ENCODE data around the gene GOSR1.
"Not testable (repeated sequence)": the region's sequence is repeated elsewhere in the genome, so short reads cannot be mapped to it uniquely, and the experiment has no call there.

Gene GOSR1

DNA sequence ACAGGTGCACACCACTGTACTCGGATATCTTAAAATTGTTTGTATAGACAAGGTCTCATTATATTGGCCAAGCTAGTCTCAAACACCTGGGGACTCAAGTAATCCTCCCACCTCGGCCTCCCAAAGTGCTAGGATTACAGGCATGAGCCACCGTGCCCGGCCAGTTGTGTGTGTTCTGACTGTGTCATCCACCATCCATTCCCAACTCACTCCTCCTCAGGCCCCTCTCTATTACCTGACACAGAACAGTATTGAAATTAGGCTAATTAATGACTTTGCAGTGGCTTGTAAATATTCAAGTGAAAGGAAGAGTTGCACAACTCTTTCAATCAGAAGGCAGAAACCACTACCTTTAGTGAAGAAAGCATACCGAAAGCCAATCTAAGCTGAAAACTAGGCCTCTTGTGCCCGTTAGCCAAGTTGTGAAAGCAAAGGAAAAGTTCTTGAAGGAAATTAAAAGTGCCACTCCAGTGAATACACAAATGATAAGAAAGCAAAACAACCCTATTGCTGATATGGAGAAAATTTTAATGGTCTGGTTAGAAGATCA is 28.7 kb downstream of the GOSR1 start:
- no peak for DNase-seq (ENCODE audit: low read depth in 1 of 2, low spot score in 1 of 2)

DNA sequence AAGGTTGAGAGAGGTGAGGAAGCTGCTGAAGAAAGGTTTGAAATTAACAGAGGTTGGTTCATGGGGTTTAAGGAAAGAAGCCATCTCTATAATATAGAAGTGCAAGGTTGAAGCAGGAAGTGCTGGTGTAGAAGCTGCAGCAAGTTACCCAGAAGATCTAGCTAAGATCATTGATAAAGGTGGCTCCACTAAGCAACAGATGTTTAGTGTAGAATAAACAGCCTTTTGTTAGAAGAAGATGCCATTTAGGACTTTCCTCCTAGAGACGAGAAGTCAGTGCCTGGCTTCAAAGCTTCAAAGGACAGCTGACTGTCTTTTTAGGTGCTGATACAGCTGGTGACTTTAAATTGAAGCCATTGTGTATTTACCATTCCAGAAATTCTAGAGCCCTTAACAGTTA is 29.3 kb downstream of the GOSR1 start:
- no peak for DNase-seq (ENCODE audit: low read depth in 1 of 2, low spot score in 1 of 2)

DNA sequence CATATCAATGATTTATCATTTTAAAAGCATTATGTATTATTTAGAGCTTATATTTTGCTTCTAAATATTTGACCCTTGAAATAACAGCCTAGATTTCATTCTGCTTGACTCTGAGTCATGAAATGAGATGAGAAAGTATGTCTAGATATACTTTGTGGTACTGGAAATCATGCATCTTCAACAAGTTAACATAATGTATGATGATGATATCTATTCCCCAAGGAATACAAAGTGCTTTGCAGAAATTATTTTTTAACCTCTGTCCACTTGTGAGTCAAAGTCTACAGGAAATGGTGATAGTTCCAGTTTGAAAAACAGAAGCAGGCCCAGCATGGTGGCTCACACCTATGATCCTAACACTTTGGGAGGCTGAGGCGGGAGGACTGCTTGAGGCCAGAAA is 36.1 kb downstream of the GOSR1 start:
- DNase-seq (ENCODE audit: low read depth in 1 of 2, low spot score in 1 of 2) = no peak

DNA sequence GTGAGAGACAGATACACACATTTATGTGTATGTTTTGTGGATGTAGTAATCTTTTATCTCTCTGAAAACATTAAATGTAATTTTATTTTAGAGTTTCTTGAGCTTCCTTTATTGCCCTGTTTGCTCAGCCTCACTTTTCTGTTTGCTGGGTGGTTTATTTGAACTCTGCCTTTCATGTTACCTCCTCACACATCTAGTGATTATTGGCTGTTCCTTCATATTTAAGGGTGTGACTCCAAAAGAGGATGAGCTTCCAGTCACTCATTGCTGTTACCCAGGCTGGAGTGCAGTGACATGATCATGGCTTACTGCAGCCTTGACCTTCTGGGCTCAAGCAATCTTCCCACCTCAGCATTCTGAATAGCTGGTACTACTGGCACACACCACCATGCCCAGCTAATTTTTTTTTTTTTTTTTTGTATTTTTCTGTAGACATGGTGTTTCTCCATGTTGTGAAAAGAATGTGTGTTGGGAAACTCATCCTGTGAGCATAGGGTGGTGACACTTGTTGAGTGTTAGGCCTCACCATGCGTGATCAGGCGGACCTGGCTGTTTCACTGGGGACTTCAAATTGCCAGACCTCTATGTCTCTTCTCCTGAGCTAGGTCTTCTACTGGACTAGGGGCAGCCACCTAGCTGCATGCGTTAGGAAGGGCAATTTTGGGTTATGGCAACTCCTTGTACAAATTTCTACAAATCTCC is 37.8 kb downstream of the GOSR1 start:
- DNase-seq (ENCODE audit: low read depth in 1 of 2, low spot score in 1 of 2) = no peak

DNA sequence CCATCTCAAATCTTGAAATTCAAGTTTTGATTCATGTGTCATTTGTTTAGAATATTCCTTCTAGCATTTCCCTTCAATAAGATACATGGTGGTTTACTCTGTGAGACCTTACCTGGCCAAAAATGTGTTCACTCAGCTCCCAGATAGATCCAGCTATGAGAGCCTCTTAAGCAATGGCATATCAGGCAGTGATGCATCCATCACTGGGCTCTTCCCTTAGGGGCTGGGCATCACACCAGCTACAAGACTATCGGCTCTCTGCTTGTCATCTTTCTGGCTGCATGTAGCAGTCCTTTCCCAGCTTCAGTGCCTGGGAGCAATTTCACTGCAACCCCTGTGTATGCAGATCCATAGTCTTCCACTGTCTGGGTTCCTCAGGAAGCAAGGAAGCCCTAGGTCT is 40.6 kb downstream of the GOSR1 start:
- no peak for DNase-seq (ENCODE audit: low read depth in 1 of 2, low spot score in 1 of 2)

DNA sequence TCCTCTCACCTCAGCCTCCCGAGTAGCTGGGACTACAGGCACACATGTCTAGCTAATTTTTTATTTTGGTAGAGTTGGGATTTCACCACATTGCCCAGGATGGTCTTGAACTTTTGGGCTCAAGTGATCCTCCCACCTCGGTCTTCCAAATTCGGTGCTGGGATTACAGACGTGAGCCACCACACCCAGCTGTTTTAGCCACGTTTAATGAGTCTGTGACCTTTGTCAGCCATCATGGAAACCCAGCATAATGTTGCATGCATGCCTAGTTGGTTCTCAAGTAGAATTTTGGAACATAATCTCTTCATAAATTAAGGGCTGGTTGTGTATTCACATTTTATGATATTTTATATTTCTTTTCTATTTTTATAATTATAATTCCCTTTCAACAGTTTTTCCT is 42.0 kb downstream of the GOSR1 start:
- DNase-seq (ENCODE audit: low read depth in 1 of 2, low spot score in 1 of 2) = no peak

DNA sequence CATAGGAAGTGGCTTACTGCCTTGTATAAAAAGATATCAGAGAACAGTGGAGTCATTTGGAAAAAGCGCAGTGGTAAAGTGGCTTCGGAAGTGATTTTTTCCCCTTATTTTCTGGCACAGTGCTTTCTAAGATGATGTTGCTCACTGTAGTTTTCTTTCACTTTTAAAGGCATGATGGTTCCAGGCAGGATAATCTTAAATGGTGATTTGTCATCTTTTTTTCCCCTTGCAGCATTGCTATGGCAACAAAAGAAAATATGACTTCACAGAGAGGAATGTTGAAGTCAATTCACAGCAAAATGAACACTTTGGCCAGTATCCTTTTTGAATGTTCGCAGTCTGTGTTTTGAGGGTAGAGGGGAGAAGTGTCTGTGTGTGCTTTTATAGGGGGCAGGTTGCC is 42.5 kb downstream of the GOSR1 start:
- DNase-seq (ENCODE audit: low read depth in 1 of 2, low spot score in 1 of 2) = no peak

DNA sequence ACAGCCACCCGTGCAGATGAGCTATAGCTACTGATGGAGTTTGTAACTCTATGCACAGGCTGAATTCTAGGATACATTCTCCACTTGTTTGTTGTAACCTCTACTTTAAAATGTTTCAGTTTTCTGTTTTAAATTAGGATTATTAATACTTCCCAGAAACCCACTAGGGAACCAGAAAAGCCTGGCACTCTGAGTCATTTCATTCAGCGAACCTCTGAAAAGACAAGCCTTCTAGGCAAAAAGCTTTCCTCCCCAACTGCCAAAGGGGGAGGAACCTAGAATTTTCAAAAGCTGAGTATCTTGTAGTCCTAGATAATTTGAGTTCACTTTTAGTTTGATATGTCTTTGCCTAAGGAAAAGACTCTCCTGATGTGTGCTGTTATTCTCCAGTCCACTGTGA is 43.2 kb downstream of the GOSR1 start:
- no peak for DNase-seq (ENCODE audit: low read depth in 1 of 2, low spot score in 1 of 2)

DNA sequence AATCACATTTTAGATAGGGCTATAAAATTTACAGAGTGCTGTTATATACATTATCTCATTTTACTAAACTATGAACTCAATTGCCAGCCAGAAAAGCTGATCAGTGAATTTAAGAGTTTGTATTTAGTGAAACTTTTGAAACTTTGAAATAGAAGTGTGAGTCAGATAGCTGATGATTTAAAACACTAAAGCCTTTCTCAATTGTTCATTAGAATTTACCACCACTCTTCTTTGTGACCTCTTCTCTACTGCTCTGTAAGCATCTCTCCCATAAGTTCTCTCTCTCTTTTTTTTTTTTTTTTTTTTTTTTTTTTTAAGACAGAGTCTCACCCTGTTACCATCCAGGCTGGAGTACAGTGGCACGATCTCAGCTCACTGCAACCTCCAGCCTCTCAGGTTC is 43.7 kb downstream of the GOSR1 start:
- DNase-seq (ENCODE audit: low read depth in 1 of 2, low spot score in 1 of 2) = no peak

DNA sequence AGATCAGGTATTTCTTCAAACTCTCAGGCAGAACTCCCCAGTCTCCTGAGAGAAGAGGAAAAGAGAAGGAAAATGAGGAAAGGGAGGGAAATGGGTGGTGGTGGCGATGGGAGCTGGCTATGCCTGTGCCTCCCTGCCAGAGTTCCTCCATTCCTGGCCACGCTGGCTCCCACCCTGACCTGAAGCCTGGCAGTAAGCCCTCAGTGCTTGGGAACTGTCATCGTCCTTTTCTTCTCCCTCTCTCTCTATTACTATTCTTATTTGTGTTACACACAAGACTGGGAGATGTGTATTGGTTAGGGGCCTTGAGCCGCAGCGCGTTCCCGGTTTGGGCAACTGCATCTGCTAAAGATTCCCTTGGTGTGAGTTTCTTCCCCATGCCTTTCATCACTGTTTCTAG is 44.6 kb downstream of the GOSR1 start:
- DNase-seq (ENCODE audit: low read depth in 1 of 2, low spot score in 1 of 2) = no peak

DNA sequence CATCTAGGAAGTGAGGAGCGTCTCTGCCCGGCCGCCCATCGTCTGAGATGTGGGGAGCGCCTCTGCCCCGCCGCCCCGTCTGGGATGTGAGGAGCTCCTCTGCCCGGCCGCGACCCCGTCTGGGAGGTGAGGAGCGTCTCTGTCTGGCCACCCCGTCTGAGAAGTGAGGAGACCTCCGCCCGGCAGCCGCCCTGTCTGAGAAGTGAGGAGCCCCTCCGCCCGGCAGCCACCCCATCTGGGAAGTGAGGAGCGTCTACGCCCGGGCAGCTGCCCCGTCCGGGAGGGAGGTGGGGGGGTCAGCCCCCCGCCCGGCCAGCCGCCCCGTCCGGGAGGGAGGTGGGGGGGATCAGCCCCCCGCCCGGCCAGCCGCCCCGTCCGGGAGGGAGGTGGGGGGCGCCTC is 46.0 kb downstream of the GOSR1 start:
- not testable (repeated sequence) for DNase-seq (ENCODE audit: low read depth in 1 of 2, low spot score in 1 of 2)

DNA sequence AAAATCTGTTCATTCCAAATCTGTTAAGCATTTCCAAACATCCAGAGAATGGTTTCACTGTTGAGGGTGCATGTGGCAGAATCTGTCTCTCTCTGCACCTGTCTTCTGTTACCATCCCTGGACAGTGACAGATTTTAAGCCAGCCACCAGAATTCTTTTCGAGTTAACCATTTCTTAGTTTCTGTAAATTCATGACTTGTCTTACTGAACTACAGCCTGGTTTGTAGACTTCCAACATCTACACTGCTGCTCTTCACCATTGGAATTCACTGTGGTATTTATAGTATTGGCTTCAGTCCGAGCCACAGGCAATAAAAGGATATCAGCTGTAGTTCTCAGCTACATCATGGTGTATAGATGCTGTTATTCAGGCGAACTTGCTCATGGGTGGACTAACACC is 47.6 kb downstream of the GOSR1 start:
- DNase-seq (ENCODE audit: low read depth in 1 of 2, low spot score in 1 of 2) = no peak

DNA sequence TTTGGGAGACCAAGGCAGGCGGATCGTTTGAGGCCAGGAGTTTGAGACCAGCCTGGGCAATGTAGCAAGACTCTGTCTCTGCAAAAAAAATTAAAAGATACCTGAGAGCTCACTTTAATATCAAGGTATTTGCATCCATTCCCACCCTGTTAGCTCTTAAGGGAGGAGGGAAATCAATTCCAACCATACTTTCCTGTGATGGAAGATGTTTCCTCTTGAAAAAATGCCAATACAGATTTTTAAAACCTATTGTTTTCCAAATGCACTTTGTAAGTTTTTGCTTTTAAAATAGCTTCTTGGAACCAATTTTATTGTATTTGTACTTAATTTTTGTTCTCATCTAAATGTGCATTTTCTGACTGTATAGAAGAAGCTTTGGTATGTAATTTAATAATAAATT is 49.2 kb downstream of the GOSR1 start:
- DNase-seq (ENCODE audit: low read depth in 1 of 2, low spot score in 1 of 2) = no peak

DNA sequence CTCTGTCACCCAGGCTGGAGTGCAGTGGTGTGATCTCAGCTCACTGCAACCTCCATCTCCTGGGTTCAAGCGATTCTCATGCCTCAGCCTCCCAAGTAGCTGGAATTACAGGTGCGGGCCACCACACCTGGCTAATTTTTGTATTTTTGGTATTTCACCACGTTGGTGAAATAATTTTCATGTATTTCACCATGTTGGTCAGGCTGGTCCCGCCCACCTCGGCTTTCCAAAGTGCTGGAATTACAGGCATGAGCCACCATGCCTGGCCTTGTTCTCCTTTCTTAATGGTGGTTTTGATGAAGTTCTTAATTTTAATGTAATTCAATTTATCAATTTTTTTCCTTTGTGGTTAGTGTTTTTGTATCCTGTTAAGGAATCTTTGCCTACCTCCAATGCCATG is 51.5 kb downstream of the GOSR1 start:
- not testable (repeated sequence) for DNase-seq (ENCODE audit: low read depth in 1 of 2, low spot score in 1 of 2)

DNA sequence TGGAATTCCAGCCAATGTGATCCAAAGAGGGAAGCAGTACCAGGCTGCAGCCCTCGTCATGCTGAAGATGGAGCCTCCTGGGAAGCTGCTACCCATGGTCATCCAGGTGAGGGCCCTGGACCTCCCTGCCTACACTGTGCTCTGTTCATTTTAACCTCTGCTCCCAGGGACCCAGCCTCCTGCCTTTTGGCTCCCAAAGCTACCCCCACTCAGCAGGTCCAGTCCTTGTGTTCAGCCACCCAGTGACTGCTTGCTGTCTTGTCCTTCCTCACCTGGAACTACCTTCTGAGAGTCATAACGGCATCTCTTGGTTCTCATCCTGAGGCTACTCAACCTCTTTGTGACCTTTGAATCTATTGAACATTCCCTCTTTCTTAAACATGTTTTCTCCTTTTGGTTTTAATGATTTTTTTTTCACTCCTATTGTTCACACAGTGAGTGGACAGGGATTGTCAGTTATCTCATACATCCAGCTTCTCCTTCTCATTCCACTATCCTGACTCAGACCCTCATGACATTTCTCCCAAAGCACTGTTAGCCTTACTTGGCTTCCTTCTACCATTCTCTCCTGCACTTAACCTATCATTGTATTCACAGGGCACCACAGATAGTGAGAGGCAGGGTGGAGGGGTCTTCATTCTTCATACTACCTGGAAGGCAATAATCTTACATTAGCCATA is 53.3 kb downstream of the GOSR1 start:
- DNase-seq (ENCODE audit: low read depth in 1 of 2, low spot score in 1 of 2) = no peak

DNA sequence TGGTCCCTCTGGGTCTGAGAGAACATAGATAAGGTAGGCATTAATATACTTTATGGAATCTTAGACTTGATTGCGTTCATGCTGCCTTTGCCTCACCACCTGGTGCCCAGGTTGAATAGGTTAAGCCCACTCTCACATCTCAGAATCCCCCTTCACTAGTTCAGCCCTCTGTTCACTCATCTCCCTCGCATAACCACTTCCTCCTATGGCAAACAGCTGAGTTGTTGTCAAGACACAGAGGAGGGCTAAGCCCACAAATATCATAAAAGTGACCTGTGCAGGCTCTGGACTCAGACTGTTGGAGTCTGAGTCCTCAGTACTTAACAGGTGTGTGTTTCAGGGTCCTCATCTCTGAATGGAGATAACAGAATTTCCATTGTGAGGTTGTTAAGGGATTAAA is 55.7 kb downstream of the GOSR1 start:
- no peak for DNase-seq (ENCODE audit: low read depth in 1 of 2, low spot score in 1 of 2)

DNA sequence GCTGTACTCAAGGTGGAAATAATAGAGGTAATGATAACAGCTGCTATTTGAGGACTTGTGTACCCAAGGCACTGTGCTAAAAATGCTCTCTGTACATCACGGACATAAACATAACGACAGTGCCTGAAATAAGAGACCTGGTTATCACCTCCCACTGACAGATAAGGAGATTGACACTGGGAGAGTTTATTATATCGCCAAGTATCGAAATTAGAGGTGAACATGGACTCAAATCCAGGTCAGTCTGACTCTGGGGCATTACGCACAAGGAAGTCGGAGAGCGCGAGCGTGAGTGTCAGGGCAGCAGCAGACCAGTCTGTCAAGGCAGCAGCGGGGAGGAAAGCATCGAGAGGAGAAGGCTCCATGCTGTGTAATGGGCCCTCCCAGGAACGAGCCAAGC is 57.1 kb downstream of the GOSR1 start:
- DNase-seq (ENCODE audit: low read depth in 1 of 2, low spot score in 1 of 2) = no peak

DNA sequence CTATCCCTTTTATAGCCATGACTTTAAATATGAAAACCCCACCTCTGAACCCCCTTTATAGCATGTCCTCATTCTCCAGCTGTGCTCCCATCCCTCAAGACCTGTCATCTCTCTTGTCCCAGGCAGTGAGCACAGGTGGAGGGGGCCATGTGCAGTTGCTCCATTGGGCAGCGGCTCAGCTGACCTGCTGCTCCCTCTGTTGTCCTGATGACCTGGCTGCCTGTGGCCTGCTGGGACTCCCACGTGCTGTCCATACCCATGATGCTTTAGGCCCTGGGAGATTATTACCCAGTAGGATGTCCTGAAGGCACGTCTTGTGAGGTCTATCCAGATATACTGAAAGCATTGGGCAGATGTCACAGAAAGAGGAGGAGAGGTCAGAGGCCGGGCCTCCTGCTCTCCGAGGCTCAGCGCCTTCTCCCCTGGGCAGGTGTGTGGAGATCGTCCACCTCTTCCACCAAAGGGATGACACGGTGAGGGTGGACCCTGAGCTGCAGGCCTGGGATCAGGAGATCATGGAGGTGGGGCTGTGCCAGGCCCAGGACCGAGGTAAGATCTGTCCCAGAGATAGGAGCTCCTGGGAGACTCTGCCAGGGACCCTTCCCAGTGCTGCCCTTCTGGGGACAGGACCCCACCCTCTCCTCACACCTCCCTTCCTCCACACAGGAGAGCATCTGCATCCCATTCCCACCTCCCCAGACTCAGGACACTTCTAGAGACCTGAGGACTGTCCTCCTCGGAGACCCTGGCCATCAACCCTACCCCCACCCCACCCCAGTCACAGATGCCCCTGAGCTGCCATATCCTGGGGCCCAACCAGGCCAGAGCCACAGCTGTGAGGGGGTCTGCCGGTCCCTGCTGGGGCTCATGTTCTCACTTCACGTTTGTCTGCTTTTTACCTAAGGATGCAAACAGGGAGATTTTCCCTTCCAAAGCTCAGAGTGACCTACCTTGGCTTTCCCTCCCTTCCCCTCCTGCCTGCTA is 58.0 kb downstream of the GOSR1 start:
- DNase-seq (ENCODE audit: low read depth in 1 of 2, low spot score in 1 of 2) = no peak

DNA sequence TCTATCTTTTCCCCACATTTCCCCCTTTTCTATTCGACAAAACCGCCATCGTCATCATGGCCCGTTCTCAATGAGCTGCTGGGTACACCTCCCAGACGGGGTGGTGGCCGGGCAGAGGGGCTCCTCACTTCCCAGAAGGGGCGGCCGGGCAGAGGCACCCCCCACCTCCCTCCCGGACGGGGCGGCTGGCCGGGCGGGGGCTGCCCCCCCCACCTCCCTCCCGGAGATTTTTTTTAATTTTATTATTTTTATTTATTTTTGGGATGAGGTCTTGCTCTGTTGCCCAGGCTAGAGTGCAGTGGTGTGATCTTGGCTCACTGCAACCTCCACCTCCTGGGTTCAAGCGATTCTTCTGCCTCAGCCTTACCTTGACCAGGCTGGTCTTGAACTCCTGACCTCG is 59.6 kb downstream of the GOSR1 start:
- not testable (repeated sequence) for DNase-seq (ENCODE audit: low read depth in 1 of 2, low spot score in 1 of 2)

DNA sequence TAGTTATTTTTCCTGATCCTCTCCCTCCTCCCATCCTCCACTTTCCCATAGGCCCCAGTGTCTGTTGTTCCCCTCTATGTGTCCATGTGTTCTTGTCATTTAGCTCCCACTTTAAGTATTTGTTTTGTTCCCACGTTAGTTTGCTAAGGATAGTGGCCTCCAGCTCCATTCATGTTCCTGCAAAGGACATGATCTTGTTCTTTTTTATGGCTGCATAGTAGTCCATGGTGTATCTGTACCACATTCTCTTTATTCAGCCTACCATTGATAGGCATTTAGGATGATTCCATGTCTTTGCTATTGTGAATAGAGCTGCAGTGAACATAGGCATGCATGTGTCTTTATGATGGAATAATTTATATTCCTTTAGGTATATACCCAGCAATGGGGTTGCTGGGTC is 60.5 kb downstream of the GOSR1 start:
- DNase-seq (ENCODE audit: low read depth in 1 of 2, low spot score in 1 of 2) = not testable (repeated sequence)

DNA sequence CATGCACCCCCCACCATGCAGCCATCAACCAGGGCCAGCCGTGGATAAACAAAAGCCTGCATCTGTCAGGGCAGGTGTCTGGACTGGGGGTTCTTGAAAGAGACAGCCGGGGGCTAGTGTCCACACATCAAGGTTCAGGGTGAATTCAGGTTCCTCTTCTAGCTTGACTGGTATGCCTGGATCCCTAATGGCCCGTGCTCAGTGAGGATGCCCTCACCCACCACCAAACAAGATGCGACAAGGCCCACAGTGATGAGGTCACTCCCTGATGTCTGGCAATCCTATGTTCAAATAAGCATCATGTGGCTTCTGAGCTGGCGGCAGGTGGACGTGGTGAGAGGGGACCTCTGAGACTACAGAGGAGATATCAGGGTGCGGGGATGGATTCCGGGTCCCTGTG is 64.6 kb downstream of the GOSR1 start:
- DNase-seq (ENCODE audit: low read depth in 1 of 2, low spot score in 1 of 2) = no peak

DNA sequence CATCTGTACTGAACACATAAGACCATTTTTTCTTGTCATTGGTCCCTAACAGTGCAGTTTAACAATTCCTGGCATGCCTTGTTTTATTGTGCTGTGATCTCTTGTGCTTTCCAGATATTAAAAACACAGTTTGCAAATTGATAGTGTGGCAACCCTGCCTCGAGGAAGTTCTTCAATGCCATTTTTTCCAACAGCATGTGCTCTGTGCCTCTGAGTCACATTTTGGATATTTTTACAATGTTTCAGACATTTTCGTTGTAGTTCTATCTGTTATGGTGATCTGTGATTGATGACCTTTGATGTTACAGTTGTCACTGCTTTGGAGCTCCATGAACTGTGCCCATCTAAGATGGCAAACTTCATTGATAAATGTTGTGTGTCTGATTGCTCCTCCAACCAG is 66.2 kb downstream of the GOSR1 start:
- no peak for DNase-seq (ENCODE audit: low read depth in 1 of 2, low spot score in 1 of 2)

All from stimulated activated CD4-positive, alpha-beta T cell treated with anti-CD3 and anti-CD28 coated beads, Interleukin-15, amount 100 ng/mL, for 1 hour (primary cell).